HG03196 (cell line): Measurements from ENCODE around the gene SUN1.

Experiments
- ATAC-seq: cut with Tn5 transposase; IDR thresholded peaks from one replicate; pipeline ENCODE4 v1.9.1; 2021; ENCODE audit not compliant: unreplicated experiment

SUN1 gene

DNA sequence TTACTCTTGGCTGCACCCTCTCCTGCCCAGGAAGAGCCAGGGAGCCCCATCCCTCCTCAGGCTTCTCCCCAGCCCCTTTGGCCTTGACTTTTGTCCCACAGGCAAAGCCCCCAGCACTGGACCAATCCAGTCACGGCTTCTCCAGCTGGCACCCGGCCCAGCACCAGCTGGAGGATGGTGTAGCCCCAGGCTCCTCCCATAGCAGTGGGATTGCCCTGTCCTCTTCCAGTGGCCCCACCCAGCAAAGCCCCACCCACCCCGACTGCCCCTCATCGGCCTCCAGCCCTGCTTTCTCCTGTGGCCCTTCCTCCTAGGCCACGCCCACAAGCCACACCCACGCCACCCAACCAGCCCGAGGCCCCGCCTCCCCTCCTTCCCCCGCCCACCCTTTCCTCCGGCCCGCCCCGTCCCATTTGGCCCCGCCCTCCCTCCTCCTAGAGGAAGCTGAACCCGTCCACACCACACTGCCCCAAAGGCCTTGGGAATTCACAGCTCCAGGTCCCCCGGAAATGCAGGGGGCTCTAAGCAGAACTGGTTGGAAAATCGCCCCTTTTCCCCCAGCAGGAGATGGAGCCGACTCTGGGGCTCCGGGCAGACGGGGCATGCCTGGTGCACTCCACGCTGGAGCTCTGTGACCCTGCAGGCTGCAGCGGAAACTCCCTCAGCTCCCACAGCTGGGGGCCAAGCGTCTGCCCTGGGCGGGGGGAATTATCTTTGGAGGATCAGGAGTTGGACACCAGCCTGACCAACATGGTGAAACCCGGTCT, 69.3 kb downstream of the SUN1 start:
- no peak for ATAC-seq

- no peak for ATAC-seq
These were observed 70.7 kb downstream of the SUN1 start for GRCh38 chr7:902996-903395.

GRCh38 chr7:903921-904755, 71.9 kb downstream of the SUN1 start:
- no peak for ATAC-seq

- ATAC-seq, result no peak
These were observed 72.6 kb downstream of the SUN1 start for GRCh38 chr7:904847-905246.

DNA sequence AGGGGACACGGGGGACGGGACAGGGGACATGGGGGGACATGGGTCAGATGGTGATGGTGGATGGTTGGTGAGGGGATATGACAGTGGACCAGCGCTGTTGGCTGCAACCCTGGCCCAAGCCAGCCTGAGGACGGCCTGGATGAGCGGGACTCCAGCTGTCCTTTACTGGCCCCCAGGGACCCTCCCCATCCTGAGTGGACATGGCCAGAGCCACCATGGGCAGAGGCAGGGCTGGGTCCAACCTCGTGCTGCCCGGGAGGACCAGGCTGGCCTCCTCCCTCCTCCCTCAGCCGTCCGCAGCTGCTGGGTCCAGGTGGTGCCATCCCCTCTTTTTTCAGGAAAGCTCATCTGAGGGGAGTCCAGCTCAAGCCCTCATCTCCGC, 74.5 kb downstream of the SUN1 start:
- no peak for ATAC-seq

DNA sequence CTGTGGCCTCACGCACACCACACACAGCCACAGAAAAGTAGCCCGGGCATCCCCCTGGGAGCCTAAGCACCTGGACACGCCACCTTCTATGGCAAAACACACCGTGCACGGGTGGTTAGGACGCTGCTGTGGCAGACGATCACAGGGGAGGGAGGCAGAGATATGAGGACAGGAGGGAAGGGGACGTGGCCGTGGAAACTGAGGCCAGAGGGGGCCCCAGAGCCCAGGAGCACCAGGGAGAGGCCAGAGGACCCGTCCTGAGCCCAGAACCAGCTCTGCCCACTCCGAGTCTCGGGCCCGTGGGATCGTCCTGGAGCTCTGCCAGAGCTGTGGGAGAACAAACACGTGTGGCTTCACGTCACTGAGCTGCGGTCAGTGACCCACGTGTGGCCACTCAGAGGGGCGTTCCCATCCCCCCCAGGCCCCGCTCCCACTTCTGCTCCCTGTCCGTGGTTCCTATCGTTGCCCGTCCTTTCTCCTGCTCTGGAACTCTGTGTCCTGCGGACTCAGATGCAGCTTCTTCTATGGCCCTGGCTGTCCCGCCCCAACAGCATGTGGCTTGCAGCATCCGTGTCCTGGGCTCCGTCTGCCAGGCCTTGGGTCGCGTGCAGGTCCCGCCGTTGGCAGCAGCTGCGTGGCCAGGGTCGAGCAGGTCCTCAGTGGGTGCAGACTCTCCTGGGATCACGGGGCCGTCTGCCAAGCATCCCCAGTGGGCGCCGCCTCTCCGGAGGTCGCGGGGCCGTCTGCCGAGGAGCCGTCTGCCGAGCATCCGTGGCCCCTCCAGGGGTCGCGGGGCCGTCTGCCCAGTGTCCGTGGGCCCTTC, 75.1 kb downstream of the SUN1 start:
- ATAC-seq, result no peak

DNA sequence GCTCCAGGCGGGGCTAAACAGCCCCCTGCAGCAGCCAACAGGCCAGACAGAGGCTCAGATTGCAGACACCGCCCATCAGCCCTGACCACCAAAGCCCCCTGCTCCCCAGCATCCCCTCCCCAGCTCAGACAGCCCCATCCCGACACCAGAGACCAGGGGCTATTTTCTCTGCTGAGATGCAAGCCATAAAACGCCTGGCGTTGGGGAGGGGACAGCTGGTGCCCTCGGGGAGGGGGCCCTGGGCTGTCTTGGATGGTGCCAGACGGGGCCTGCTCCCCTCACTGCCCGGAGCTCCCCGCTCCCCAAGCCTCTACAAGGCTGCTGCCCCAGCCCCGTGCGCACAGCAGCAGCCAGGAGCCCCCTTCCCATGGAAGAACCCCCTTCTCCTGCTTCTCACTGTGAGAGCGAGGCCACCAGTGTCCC, 75.9 kb downstream of the SUN1 start:
- no peak for ATAC-seq

- ATAC-seq, result peak; percentile 63
These were observed 76.5 kb downstream of the SUN1 start for GRCh38 chr7:908591-909357.

DNA sequence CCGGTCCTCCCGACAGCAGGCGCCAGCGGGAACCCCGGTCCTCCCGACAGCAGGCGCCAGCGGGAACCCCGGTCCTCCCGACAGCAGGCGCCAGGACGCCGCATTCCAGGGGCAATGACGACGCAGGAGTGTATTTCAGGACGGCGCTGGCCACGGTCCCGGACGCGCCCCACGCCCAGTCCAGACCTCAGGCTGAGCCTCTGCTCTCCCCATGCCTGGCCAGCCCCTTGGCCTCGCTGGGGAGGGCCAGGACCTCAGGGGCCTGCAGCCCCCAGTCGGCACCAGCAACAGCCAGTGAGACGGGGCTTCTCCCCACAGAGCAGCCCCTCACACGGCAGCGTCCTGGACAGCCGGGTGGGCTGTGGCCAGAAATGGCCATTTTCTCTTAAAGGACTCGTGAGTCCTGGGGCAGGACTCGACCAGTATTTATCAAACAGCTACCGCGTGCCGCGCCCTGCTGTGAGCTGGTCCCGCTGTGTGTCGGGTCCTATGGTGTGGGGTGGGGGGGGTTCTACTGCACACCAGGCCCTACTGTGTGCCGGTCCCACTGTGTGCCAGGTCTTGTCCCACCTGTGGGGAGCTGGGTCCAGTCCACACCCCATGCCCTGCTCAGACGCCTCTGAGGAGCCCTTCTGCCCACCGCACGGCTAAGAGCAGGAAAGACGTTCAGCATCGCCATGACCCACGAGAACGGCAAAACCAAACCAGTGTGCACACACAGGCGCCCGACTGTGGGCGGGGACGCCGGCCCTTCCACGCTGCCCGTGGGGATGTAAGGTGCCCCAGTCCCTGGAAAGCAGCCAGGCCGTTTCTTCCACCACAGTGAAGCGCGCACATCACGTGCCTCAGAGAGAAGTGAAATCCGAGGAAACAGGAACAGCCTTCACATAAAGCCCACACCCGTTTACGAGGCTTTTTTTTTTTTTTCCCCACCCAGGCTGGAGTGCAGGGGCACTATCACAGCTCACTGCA, 77.4 kb downstream of the SUN1 start:
- ATAC-seq, result no peak

DNA sequence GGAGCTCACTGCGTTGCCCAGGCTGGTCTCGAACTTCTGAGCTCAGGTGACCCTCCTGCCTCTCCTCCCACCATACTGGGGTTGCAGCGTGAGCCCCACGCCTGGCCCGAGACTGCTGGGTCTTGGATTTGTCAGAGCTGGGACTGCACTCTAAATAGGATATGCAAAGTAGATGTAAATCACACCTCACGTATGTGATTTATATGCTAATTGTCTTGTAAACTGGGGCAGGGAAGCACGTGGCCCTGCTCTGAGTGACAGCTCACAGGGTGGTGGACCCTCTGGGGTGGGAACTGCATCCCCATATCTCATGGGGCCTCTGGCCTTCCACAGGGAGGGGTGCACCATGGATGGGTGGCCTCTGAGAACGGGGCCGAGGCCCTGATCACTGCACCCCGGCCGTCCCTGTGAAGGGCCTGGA, 78.2 kb downstream of the SUN1 start:
- ATAC-seq, result no peak

- ATAC-seq, result no peak
These were observed 78.7 kb downstream of the SUN1 start for GRCh38 chr7:910931-911431.

DNA sequence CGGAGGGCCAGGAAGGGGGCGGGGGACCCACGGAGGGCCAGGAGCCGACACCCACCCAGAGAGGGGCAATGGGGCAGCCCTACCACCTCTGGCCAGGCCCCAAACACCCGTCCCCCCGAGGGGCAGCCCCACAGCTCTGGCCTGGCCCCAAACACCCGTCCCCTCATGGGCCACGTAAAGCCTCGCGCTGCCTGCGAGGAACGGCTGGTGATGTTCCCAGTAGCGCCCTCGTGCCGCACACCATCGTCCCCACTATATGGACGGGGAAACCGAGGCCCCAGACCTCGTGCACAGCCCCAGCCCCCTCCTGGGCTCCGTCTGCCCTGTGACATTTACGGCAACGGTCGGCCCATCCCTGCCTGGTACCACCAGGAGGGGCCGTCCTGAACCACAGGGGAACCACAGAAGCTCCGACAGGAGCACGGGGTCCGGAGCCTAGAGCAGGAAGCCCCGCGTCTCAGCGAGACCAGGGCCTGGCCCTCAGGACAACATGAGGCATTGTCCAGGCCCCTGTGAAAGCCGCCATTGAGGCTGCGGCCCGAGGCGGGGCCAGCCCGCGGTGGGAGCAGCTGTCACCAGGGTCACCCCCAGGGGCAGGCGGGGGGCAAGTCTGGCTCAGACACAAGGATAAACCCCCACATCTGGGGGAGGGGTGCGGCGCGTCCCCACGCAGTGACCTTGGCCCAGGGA, 79.7 kb downstream of the SUN1 start:
- no peak for ATAC-seq

- ATAC-seq, result no peak
These were observed 81.7 kb downstream of the SUN1 start for GRCh38 chr7:913736-914520.

- no peak for ATAC-seq
These were observed 82.4 kb downstream of the SUN1 start for GRCh38 chr7:914521-915194.

DNA sequence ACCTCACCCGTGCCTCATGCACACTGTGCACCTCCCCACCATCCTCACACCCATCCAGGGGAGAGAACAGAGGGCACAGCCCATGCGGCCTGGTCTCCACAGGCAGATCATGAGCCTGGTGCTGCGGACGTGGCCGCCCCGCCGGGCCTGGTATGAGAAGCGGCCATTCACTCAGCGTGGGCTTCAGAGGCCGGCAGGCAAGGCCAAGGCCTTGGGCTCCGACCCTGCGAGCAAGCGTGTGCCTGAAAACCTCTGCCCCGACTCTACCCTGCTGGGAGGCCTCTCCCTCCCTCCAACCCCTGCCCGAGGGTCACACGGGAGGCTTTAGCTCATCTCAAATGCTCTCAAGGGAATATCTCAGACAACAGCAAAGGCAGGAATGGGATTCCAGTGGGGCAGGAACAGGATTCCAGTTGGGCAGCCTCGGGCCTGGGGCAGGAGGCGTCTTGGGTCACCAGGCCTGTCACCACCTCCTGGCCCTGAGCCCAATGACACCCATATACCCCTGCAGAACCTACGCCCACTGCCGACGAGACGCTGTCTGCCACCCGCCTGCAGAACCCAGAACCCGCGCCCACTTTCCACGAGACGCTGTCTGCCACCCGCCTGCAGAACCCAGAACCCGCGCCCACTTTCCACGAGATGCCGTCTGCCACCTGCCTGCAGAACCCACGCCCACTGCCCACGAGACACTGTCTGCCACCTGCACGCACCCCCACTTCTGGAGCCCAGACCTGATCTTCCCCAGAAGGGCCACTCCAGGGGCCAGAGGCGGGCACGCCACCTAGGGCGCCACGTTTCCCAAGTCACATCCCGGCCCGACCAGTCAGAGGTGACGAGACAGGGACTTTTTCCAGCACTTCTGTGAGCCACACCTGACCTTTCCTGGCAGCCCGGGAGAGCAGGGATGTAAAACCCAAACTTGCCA, 83.3 kb downstream of the SUN1 start:
- ATAC-seq, result no peak

DNA sequence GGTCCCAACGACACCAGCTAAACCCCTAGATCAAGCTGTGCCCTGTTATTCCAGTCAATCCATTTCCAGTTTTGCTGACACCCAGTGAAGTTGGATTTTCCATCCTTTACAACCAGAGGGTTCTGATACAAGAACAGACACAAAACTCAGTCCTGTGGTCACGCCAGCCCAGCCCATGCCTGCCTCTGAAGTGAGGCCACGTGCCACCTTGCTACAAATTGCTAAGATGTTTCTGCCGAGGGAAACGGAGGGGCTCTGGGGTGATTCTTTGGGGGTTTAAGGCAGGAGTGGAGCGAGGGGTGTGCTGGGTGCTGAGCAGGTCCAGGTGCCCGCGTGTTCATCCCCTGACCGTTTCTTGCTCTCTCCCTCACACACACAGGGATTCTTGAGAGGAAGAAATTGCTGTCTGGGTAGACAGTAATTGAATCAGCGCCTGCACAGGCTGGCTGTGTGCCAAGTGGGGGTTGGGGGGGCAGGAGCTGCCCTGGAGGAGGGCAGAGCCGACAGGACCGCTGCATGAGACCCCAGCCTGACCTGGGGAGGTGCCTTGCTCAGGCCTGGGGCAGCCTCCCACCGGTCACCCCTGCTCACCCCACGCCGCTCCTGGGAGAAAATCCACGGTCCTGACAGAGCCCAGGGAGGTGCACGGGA, 84.1 kb downstream of the SUN1 start:
- no peak for ATAC-seq
